Measurements from ENCODE around the gene HSPA12B. TPM values are rescaled to one million over a fixed set of nuclear protein-coding genes. Genes with fewer than 3 reads are reported as not detected.

Gene HSPA12B
- total and polyA plus RNA-seq, 2 of the 13 experiments (the other 11 are each of a cell fraction or from before 2014, with no cell fraction given): 0.01 TPM; not detected in 1

DNA sequence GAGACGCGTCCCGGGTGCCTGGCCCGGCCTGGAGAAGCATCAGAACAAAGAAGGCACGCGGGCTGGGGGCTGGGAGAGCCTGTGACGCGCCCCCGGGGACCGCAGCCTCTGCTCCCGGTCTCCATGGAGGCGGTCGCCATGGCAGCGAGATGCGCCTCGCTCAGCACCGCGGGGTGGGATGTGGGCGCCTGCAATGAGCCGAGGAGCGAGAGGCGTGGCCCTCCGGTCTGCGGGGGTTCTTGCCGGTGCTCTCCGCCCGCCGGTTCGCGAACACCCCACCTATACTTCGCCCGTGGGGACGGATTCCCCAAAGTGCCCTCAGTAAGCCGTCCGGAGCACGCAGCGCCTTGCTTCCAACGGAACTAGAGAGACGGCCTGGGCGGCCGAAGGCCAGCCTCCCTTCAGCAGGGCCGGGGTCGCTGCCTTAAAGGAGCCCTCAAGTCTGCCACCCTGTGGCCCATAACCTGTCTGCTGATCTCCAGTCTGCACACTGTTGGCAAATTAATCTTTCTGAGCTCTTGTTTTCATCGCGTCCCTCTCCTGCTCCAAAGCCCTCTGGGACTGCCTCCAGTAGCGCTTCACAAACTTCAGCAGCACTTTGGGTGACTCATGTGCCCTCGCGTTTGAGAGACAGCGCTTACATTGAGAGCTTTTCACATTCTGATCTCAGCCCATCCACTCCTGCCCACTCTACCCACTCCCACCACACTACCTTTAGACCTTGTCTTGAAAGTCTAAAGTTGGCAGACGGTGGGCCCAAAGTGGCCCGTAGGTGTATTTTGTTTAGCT lies 36.1 kb downstream of the HSPA12B start (continued):
- TF ChIP-seq, protein P1, sequence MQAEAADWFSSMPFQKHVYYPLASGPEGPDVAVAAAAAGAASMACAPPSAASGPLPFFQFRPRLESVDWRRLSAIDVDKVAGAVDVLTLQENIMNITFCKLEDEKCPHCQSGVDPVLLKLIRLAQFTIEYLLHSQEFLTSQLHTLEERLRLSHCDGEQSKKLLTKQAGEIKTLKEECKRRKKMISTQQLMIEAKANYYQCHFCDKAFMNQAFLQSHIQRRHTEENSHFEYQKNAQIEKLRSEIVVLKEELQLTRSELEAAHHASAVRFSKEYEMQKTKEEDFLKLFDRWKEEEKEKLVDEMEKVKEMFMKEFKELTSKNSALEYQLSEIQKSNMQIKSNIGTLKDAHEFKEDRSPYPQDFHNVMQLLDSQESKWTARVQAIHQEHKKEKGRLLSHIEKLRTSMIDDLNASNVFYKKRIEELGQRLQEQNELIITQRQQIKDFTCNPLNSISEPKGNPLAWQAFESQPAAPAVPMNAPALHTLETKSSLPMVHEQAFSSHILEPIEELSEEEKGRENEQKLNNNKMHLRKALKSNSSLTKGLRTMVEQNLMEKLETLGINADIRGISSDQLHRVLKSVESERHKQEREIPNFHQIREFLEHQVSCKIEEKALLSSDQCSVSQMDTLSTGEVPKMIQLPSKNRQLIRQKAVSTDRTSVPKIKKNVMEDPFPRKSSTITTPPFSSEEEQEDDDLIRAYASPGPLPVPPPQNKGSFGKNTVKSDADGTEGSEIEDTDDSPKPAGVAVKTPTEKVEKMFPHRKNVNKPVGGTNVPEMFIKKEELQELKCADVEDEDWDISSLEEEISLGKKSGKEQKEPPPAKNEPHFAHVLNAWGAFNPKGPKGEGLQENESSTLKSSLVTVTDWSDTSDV (CRISPR knock-in tag; IDR thresholded peaks at IDR 0.05): 0 out of 2 replicates have a peak, but pooled peaks have one; percentile 19
- TF ChIP-seq ZFP36 (IDR thresholded peaks at IDR 0.05; ENCODE audit: borderline replicate concordance, low read depth, low read length, partially characterized antibody) (no peak), ZNF776 (CRISPR knock-in tag; IDR thresholded peaks at IDR 0.05) (0 out of 2 replicates have a peak, but pooled peaks have one; percentile 20), ZNF33B (CRISPR knock-in tag; IDR thresholded peaks at IDR 0.05) (peak; percentile 14; the same call in 1 of the 2 replicates), MED1 (CRISPR knock-in tag; IDR thresholded peaks at IDR 0.05) (0 out of 2 replicates have a peak, but pooled peaks have one; percentile 5), SIN3A (IDR thresholded peaks at IDR 0.05; ENCODE audit: borderline replicate concordance, low read depth, low read length) (peak; percentile 25; the same call in 1 of the 2 replicates), PAX8 (CRISPR knock-in tag; IDR thresholded peaks at IDR 0.05; ENCODE audit: borderline replicate concordance) (peak; percentile 88; the same call in 1 of the 2 replicates), TGIF2 (CRISPR knock-in tag; IDR thresholded peaks at IDR 0.05) (peak; percentile 44; the same call in 1 of the 2 replicates), ZFP41 (CRISPR knock-in tag; IDR thresholded peaks at IDR 0.05; ENCODE audit: borderline replicate concordance) (peak; percentile 29; the same call in 1 of the 2 replicates), ZNF883 (CRISPR knock-in tag; IDR thresholded peaks at IDR 0.05; ENCODE audit: not compliant biosample characterization) (peak; percentile 48), ZNF256 (CRISPR knock-in tag; conservative IDR thresholded peaks at IDR 0.05) (no peak), CBX5 (CRISPR knock-in tag; IDR thresholded peaks at IDR 0.05; ENCODE audit: borderline replicate concordance) (peak; percentile 56; the same call in 1 of the 2 replicates)
- TF ChIP-seq, protein P2, sequence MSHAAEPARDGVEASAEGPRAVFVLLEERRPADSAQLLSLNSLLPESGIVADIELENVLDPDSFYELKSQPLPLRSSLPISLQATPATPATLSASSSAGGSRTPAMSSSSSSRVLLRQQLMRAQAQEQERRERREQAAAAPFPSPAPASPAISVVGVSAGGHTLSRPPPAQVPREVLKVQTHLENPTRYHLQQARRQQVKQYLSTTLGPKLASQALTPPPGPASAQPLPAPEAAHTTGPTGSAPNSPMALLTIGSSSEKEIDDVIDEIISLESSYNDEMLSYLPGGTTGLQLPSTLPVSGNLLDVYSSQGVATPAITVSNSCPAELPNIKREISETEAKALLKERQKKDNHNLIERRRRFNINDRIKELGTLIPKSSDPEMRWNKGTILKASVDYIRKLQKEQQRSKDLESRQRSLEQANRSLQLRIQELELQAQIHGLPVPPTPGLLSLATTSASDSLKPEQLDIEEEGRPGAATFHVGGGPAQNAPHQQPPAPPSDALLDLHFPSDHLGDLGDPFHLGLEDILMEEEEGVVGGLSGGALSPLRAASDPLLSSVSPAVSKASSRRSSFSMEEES (CRISPR knock-in tag; IDR thresholded peaks at IDR 0.05): no peak

Measured in HepG2 (cell line).